Omental fat pad (tissue), 4 donors: Measurements from ENCODE around the gene GATAD1. TPM values are rescaled to one million over a fixed set of nuclear protein-coding genes. Genes with fewer than 3 reads are reported as not detected.
"Not testable (repeated sequence)": the region's sequence is repeated elsewhere in the genome, so short reads cannot be mapped to it uniquely, and the experiment has no call there.

Experiments used
- ATAC-seq: fragments of 150-250 bp; one replicate; pipeline ENCODE4 v1.9.1; 2016; ENCODE audit warnings: mild to moderate bottlenecking, moderate library complexity; ENCODE audit not compliant: low FRiP score
- DNase-seq: peaks from one replicate; pipeline ENCODE4 v3.0.0-alpha.2; 2019; ENCODE audit warnings: low spot score
- CTCF ChIP-seq, 3 donors: fragments of 450-650 bp; IDR thresholded peaks; one replicate each; pipeline ENCODE4 v1.5.1; 2016 to 2017; ENCODE audit warnings: antibody characterized with exemption in 3 of 3, mild to moderate bottlenecking in 3 of 3, moderate library complexity in 2 of 3
- total RNA-seq, 4 donors: library from RNA; depleted of rRNA; stranded (reverse); fragments of >200 nt; gene quantifications; one replicate each; pipeline ENCODE4 v1.1.0, GENCODE V29; 2016

GATAD1 gene
- total RNA-seq, 4 donors from 2014 or later: 18.1 to 55.5 (median 28.4) TPM

- no peak for ATAC-seq
- TF ChIP-seq CTCF (IDR thresholded peaks at IDR 0.05): no peak
- no peak for DNase-seq
Measured at GRCh38 chr7:92409357-92409756, 37.9 kb upstream of the GATAD1 start.

GRCh38 chr7:92410162-92410561 lies 37.1 kb upstream of the GATAD1 start:
- not testable (repeated sequence) for DNase-seq

DNA sequence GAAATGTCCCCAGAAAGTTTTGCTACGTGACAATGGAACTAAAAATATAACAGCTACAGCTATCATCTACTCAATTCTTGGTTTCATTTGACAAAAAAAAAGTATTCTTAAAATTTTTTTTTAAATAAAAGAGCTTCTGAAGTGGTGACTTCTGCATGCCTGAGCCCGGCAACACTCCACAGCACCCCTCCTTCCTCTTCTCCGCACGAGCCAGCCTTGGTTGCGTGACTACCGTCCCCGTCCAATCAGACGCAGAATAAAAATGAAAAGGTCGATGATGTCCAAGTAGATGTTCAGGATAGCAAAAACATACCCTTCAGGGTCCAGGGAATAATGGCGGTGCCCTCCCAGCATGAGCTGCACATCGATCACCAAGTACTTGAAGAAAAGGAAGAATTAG lies 34.5 kb upstream of the GATAD1 start:
- no peak for ATAC-seq
- no peak for DNase-seq
- no peak for TF ChIP-seq CTCF (IDR thresholded peaks at IDR 0.05)

More at GRCh38 chr7:92410162-92410561, 37.1 kb upstream of the GATAD1 start:
- not testable (repeated sequence) for ATAC-seq

DNA sequence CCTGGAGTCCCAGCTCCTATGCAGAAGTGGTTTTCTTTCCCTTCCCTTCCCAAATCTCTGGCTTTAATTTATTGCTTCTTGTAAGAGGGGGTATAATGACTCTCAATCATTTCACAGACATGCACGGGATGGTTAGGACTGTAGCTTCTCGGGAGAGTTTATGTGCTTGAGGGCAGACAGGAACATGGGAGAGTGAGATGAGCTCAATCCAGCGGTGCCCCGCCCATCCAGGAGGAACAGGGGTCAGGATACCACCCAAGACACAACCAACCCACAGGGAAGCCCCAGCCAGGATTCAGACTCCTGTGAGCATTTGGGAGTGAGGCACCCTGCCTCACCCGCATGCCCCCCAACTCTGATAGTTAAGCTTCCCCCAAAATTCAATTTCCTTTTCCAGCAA lies 33.7 kb upstream of the GATAD1 start:
- DNase-seq (no peak), ATAC-seq (no peak)
- TF ChIP-seq CTCF (IDR thresholded peaks at IDR 0.05): no peak

DNA sequence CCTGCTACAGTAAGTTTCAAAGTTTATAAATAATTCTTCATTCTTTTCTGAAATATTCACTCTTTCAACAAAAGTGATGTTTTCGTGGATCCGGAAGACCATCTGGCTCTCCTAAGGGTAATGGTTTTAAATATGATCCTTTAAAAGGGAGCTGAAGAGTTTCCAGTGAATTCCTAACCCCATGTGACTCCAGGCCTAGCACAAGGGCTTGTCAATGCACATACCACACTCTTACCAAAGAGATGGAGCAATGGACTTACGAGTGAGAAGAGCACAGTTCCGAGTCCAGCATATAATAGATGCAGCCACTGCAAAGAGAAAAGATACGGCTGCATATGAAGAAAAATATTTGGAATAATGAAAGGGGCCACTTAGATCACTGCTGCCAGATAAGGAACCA lies 32.1 kb upstream of the GATAD1 start:
- no peak for TF ChIP-seq CTCF (IDR thresholded peaks at IDR 0.05)
- DNase-seq (no peak), ATAC-seq (no peak)

DNA sequence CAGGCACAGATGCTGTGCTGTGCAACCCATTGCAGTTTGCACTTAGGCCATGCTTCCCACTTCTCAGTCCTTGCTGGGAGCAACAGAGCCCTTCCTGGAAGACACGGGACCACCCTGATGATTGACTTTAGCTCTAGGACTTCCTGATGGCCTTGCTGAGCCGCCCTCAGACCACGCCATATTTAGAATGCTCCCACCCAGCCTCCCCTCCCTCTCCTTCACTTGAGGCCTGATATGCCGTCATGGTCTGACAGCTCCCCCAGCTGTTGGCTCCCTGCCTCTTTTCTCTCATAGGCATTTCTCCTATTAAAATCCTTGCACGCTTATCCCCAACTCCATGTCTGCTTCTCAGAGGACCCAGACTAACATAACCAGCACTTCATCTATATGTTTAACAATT lies 29.4 kb upstream of the GATAD1 start:
- DNase-seq (no peak), ATAC-seq (no peak)
- no peak for TF ChIP-seq CTCF (IDR thresholded peaks at IDR 0.05)

GRCh38 chr7:92421676-92422435 lies 25.4 kb upstream of the GATAD1 start:
- DNase-seq: no peak
- no peak for ATAC-seq
- no peak for TF ChIP-seq CTCF (IDR thresholded peaks at IDR 0.05)
